ENCODE measurements around the gene NIP7.
"Not testable (repeated sequence)": the region's sequence is repeated elsewhere in the genome, so short reads cannot be mapped to it uniquely, and the experiment has no call there.

The NIP7 gene

GRCh38 chr16:69334696-69335095 lies 4.9 kb upstream of the NIP7 start:
- Histone ChIP-seq H3K36me3 (ENCODE audit: control insufficient read depth, insufficient read depth, low read length) (peaks cover 30% of the 10 kb centered on the region), H3K9ac (ENCODE audit: low read length) (no peak overlapping the region), H3K27me3 (ENCODE audit: control insufficient read depth, insufficient read depth, low read length) (no peaks in the 10 kb centered on the region), H3K4me3 (ENCODE audit: low read length) (no peak overlapping the region), H3K4me1 (ENCODE audit: control insufficient read depth, insufficient read depth, low read length) (peaks cover 4% of the 10 kb centered on the region), H3K27ac (ENCODE audit: low read depth, low read length) (no peak overlapping the region)

- Histone ChIP-seq H3K9ac (ENCODE audit: low read length) (peak overlapping the region; percentile 63), H3K4me3 (ENCODE audit: low read length) (peak overlapping the region; percentile 90), H3K27me3 (ENCODE audit: control insufficient read depth, insufficient read depth, low read length) (no peaks in the 10 kb centered on the region), H3K36me3 (ENCODE audit: control insufficient read depth, insufficient read depth, low read length) (peaks cover 20% of the 10 kb centered on the region), H3K4me1 (ENCODE audit: control insufficient read depth, insufficient read depth, low read length) (peaks cover 8% of the 10 kb centered on the region), H3K27ac (ENCODE audit: low read depth, low read length) (peak overlapping the region; percentile 81)
Measured at GRCh38 chr16:69338557-69339288, 849 bp upstream of the NIP7 start.

GRCh38 chr16:69340095-69340644 lies 598 bp downstream of the NIP7 start:
- peak overlapping the region; percentile 90 for H3K4me3 ChIP-seq (ENCODE audit: low read length)
- peaks cover 8% of the 10 kb centered on the region for H3K4me1 ChIP-seq (ENCODE audit: control insufficient read depth, insufficient read depth, low read length)
- H3K27me3 ChIP-seq (ENCODE audit: control insufficient read depth, insufficient read depth, low read length): no peaks in the 10 kb centered on the region
- H3K36me3 ChIP-seq (ENCODE audit: control insufficient read depth, insufficient read depth, low read length): peaks cover 5% of the 10 kb centered on the region
- H3K27ac ChIP-seq (ENCODE audit: low read depth, low read length): peak overlapping the region; percentile 60
- H3K9ac ChIP-seq (ENCODE audit: low read length): peak overlapping the region; percentile 75

- H3K27ac ChIP-seq (ENCODE audit: low read depth, low read length): no peak overlapping the region
- no peak overlapping the region for H3K4me3 ChIP-seq (ENCODE audit: low read length)
- H3K36me3 ChIP-seq (ENCODE audit: control insufficient read depth, insufficient read depth, low read length): no peaks in the 10 kb centered on the region
- H3K9ac ChIP-seq (ENCODE audit: low read length): no peak overlapping the region
- H3K27me3 ChIP-seq (ENCODE audit: control insufficient read depth, insufficient read depth, low read length): no peaks in the 10 kb centered on the region
- peaks cover 4% of the 10 kb centered on the region for H3K4me1 ChIP-seq (ENCODE audit: control insufficient read depth, insufficient read depth, low read length)
Measured at GRCh38 chr16:69344171-69344570, 4.6 kb downstream of the NIP7 start.

GRCh38 chr16:69345923-69346322 lies 6.4 kb downstream of the NIP7 start:
- no peaks in the 10 kb centered on the region for H3K36me3 ChIP-seq (ENCODE audit: control insufficient read depth, insufficient read depth, low read length)
- H3K27me3 ChIP-seq (ENCODE audit: control insufficient read depth, insufficient read depth, low read length): no peaks in the 10 kb centered on the region
- no peaks in the 10 kb centered on the region for H3K4me1 ChIP-seq (ENCODE audit: control insufficient read depth, insufficient read depth, low read length)
- H3K27ac ChIP-seq (ENCODE audit: low read depth, low read length): no peak overlapping the region
- H3K9ac ChIP-seq (ENCODE audit: low read length): no peak overlapping the region
- H3K4me3 ChIP-seq (ENCODE audit: low read length): no peak overlapping the region

- Histone ChIP-seq H3K4me1 (ENCODE audit: control insufficient read depth, insufficient read depth, low read length) (no peaks in the 10 kb centered on the region), H3K27me3 (ENCODE audit: control insufficient read depth, insufficient read depth, low read length) (no peaks in the 10 kb centered on the region), H3K27ac (ENCODE audit: low read depth, low read length) (no peak overlapping the region), H3K4me3 (ENCODE audit: low read length) (no peak overlapping the region), H3K36me3 (ENCODE audit: control insufficient read depth, insufficient read depth, low read length) (no peaks in the 10 kb centered on the region), H3K9ac (ENCODE audit: low read length) (no peak overlapping the region)
Measured at GRCh38 chr16:69346683-69347082, 7.1 kb downstream of the NIP7 start.

- Histone ChIP-seq H3K4me3 (ENCODE audit: low read length) (no peak overlapping the region), H3K27me3 (ENCODE audit: control insufficient read depth, insufficient read depth, low read length) (no peaks in the 10 kb centered on the region), H3K36me3 (ENCODE audit: control insufficient read depth, insufficient read depth, low read length) (peaks cover 2% of the 10 kb centered on the region), H3K4me1 (ENCODE audit: control insufficient read depth, insufficient read depth, low read length) (no peaks in the 10 kb centered on the region), H3K27ac (ENCODE audit: low read depth, low read length) (no peak overlapping the region), H3K9ac (ENCODE audit: low read length) (no peak overlapping the region)
Measured at GRCh38 chr16:69348222-69348621, 8.7 kb downstream of the NIP7 start.

- Histone ChIP-seq H3K4me3 (ENCODE audit: low read length) (no peak overlapping the region), H3K9ac (ENCODE audit: low read length) (no peak overlapping the region), H3K27me3 (ENCODE audit: control insufficient read depth, insufficient read depth, low read length) (no peaks in the 10 kb centered on the region), H3K4me1 (ENCODE audit: control insufficient read depth, insufficient read depth, low read length) (no peaks in the 10 kb centered on the region), H3K36me3 (ENCODE audit: control insufficient read depth, insufficient read depth, low read length) (peaks cover 2% of the 10 kb centered on the region), H3K27ac (ENCODE audit: low read depth, low read length) (no peak overlapping the region)
Measured at GRCh38 chr16:69349536-69349935, 10.0 kb downstream of the NIP7 start.

- no peak overlapping the region for H3K4me3 ChIP-seq (ENCODE audit: low read length)
- no peak overlapping the region for H3K27ac ChIP-seq (ENCODE audit: low read depth, low read length)
Measured at GRCh38 chr16:69350536-69351133, 11.1 kb downstream of the NIP7 start.

GRCh38 chr16:69351309-69352027 lies 11.9 kb downstream of the NIP7 start, which contains the start of gene TMED6:
Gene TMED6, minus strand, starts transcription at chr16:69351786. Its CDS starts 33 bp downstream, at chr16:69351753.
- no peak within 1 kb of the TSS for H3K27ac ChIP-seq (ENCODE audit: low read depth, low read length)
- H3K27me3 ChIP-seq (ENCODE audit: control insufficient read depth, insufficient read depth, low read length): no peaks in the 10 kb centered on the region
- H3K36me3 ChIP-seq (ENCODE audit: control insufficient read depth, insufficient read depth, low read length): peaks cover 6% of the 10 kb centered on the region
- H3K9ac ChIP-seq (ENCODE audit: low read length): no peak within 1 kb of the TSS
- H3K4me3 ChIP-seq (ENCODE audit: low read length): peak within 1 kb of the TSS; percentile 6
- no peaks in the 10 kb centered on the region for H3K4me1 ChIP-seq (ENCODE audit: control insufficient read depth, insufficient read depth, low read length)

More at GRCh38 chr16:69350536-69351133, 11.1 kb downstream of the NIP7 start:
- H3K27me3 ChIP-seq (ENCODE audit: control insufficient read depth, insufficient read depth, low read length): no peaks in the 10 kb centered on the region
- H3K36me3 ChIP-seq (ENCODE audit: control insufficient read depth, insufficient read depth, low read length): peaks cover 6% of the 10 kb centered on the region
- no peak overlapping the region for H3K9ac ChIP-seq (ENCODE audit: low read length)
- no peaks in the 10 kb centered on the region for H3K4me1 ChIP-seq (ENCODE audit: control insufficient read depth, insufficient read depth, low read length)

- peaks cover 12% of the 10 kb centered on the region for H3K36me3 ChIP-seq (ENCODE audit: control insufficient read depth, insufficient read depth, low read length)
- H3K9ac ChIP-seq (ENCODE audit: low read length); H3K27me3 ChIP-seq (ENCODE audit: control insufficient read depth, insufficient read depth, low read length); H3K4me1 ChIP-seq (ENCODE audit: control insufficient read depth, insufficient read depth, low read length); H3K4me3 ChIP-seq (ENCODE audit: low read length); H3K27ac ChIP-seq (ENCODE audit: low read depth, low read length): not testable (repeated sequence)
Measured at GRCh38 chr16:69360070-69360469, 20.5 kb downstream of the NIP7 start.

- no peaks in the 10 kb centered on the region for H3K27me3 ChIP-seq (ENCODE audit: control insufficient read depth, insufficient read depth, low read length)
Measured at GRCh38 chr16:69363281-69363717, 23.7 kb downstream of the NIP7 start.

More at GRCh38 chr16:69363281-69363717, 23.7 kb downstream of the NIP7 start:
- Histone ChIP-seq H3K9ac (ENCODE audit: low read length) (no peak overlapping the region), H3K27ac (ENCODE audit: low read depth, low read length) (no peak overlapping the region), H3K4me1 (ENCODE audit: control insufficient read depth, insufficient read depth, low read length) (no peaks in the 10 kb centered on the region), H3K36me3 (ENCODE audit: control insufficient read depth, insufficient read depth, low read length) (peaks cover 26% of the 10 kb centered on the region), H3K4me3 (ENCODE audit: low read length) (no peak overlapping the region)

All from rectal smooth muscle tissue (tissue), 1 donor.